Kidney glomerular epithelial cell (primary cell): ENCODE results near the gene ZC3H12D.
"Not testable (repeated sequence)": the region's sequence is repeated elsewhere in the genome, so short reads cannot be mapped to it uniquely, and the experiment has no call there.

ENCODE experiments used
- DNase-seq: peaks from one replicate; lab custom pipeline; 2025; lab: John Stamatoyannopoulos, UW

ZC3H12D gene

DNA sequence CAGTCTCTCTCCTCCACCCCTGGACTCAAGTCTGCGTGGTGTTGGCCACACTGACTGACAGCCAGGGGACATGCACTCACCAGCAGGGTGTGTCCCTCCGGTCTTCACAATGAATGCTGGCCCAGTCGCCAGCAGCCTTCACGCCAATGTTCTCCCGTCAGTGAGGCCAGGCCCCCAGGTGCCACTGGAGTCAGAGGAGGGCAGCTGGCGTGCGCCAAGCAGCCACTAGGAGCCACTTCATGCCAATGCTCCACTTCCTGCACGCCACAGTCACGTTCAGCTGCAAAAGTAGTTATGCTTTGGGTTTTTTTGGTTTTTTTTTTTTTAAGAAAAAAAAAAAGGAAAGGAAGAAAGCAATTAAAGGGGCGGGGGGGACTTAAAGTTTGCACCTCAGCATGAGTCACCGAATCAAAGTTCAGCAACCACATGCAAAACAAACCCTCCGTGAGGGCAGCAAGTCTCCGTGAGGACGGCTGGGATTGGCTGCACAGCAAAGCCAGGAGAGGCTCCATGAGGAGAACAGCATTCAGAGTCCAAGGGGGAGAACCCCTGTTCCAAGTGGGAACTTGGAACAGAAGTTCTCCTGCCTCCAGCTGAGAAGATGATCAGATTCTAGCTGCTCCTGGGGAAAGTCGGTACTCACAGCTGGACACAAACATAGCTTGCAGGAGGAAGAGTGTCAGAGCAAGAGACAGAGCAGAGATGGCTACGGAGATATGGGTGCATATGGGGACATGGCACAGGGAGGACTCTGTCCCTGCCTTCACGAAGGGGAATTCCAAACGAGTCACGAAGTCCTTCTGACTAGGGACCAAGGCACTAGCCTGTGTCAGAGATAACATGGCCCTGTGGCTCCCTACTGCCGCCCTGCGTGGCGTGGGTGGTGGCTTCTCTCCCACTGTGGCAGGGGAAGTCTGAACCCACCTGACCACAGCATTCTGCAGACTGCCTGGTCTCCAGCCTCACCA lies at the start of gene ZC3H12D:
Gene ZC3H12D, minus strand, starts transcription at position 282 of the 968 bp plus-strand sequence. CDS start 10,471 bp downstream, outside the sequence.
- DNase-seq = no peak

DNA sequence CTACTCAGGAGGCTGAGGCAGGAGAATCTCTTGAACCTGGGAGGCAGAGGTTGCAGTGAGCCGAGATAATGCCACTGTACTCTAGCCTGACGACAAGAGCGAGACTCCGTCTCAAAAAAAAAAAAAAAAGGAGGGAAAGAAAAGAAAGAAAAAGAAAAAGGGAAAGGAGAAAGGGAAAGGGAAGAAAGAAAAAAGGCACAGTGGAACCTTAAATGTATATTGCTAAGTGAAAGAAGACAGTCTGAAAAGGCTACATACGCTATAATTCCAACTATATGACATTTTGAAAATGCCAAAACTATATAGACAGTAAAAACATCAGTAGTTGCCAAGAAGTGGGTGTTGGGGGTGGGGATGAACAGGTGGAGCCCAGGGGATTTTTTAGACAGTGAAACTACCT lies 44.8 kb upstream of the ZC3H12D start:
- no peak for DNase-seq

DNA sequence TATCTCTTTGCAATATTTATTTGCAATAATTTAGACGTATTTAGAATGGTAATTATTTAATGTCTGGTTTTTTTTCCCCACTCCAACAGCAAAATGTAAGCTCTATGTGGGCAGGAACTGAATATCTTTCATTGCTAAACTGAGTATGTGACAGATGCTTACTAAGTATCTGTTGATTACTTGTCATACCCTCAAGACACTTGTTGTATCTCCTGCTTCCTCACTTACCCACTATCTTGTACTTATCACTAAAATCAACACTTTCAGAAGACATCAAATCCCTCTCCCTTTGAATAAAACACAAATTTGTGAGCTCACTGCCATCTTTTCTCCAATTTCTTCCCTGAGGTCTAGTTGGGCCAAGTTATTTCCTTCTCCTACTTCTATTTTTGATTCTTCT lies 30.7 kb upstream of the ZC3H12D start:
- no peak for DNase-seq

- no peak for DNase-seq
These were observed 29.1 kb upstream of the ZC3H12D start for GRCh38 chr6:149513915-149514314.

- no peak for DNase-seq
These were observed 26.1 kb upstream of the ZC3H12D start for GRCh38 chr6:149510793-149511512.

- no peak for DNase-seq
These were observed 23.7 kb upstream of the ZC3H12D start for GRCh38 chr6:149508485-149508884.

DNA sequence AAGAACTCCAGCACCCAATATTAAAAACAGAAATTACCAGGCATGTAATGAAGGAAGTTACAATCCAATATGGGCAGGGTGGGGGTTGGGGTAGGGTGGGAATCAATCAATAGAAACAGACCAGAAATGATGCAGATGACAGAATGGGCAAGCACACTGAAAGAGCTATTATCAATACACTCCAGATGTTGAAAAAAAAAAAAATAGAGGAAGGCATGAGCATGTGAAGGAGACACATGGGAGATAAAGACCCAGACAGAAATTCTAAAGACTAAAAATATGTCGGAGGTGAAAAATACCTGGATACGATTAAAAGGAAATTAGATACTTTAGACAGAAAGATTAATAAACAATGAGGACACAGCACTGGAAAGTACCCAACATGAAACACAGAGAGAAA lies 19.1 kb upstream of the ZC3H12D start:
- DNase-seq = no peak

GRCh38 chr6:149503276-149503675 lies 18.5 kb upstream of the ZC3H12D start:
- no peak for DNase-seq

GRCh38 chr6:149501768-149502167 lies 17.0 kb upstream of the ZC3H12D start:
- no peak for DNase-seq

DNA sequence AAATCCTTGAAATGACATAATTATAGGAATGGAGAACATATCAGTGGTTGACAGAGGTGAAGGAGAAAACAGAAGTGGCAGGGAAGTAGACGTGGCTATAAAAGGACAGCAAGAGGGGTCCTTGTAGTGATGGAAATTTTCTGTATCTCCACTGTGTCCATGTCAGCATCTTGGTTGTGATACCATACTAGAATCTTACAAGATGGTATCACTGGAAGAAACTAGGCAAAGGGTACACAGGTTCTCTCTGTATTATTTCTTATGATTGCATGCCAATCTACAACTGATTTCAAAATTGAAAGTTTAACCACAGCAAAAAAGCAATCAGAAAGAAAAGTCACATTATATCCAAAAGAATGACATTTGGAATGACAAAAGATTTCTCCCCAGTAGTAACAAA lies 16.4 kb upstream of the ZC3H12D start:
- DNase-seq = no peak

DNA sequence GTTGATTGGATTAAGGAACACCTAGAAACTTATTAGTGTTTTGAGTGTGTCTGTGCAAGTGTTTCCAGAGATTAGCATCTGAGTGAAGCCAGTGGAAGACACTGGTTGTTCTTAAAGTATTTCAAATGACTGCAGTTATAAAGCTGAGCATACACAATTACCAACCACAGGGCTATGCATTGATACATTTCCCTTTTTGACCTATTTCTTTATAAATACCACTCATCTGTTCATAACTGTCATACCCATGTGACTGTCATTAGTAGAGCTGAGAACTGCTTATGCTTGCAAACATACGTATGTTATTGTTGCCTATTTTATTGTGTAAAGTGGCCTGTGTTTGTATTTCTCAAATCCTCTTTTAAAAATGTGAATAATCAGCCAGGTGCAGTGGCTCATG lies 15.3 kb upstream of the ZC3H12D start:
- DNase-seq = no peak

DNA sequence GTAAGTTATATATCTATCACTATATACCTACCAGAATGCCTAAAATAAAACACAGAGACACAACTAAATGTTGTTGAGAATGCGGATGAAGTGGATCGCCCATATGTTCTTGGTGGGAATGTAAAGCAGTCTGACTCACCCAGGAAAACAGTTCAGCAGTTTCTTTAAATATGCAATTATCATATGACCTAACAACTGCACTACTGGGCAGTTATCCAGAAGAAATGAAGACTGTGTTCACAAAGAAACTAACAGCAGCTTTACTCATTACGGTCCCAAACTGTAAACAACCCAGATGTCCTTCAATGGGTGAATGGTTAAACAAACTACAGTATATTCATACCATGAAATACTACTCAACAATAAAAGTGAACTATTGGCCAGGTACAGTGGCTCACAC lies 14.3 kb upstream of the ZC3H12D start:
- no peak for DNase-seq

GRCh38 chr6:149497365-149497764 lies 12.6 kb upstream of the ZC3H12D start:
- no peak for DNase-seq

GRCh38 chr6:149496597-149496996 lies 11.8 kb upstream of the ZC3H12D start:
- peak; percentile 38 for DNase-seq

DNA sequence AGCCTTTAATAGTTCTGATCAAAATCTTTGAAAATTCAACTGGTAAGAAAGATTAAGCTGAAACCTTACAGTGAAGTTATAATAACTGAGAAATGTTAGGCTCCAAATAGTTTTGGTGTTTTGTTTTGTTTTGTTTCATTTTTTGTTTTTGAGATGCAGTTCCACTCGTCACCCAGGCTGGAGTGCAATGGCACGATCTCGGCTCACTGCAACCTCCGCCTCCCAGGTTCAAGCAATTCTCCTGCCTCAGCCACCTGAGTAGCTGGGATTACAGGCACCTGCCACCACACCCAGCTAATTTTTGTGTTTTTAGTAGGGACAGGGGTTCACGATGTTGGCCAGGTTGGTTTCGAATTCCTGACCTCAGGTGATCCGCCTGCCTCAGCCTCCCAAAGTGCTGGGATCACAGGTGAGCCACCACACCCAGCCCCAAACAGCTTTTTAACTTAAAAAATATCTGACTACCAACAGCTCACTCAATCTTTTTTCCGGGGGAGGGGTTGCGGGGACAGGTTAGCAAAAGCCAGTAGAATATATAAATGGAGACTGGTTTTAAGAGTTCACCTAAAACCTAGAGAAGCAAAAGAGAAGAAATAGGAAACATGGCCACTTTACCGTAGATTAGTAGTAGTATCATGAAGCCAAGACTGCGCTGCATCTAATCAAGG lies 10.7 kb upstream of the ZC3H12D start:
- not testable (repeated sequence) for DNase-seq

GRCh38 chr6:149494810-149495209 lies 10.0 kb upstream of the ZC3H12D start:
- not testable (repeated sequence) for DNase-seq

- DNase-seq = no peak
These were observed 9.0 kb upstream of the ZC3H12D start for GRCh38 chr6:149493761-149494320.

DNA sequence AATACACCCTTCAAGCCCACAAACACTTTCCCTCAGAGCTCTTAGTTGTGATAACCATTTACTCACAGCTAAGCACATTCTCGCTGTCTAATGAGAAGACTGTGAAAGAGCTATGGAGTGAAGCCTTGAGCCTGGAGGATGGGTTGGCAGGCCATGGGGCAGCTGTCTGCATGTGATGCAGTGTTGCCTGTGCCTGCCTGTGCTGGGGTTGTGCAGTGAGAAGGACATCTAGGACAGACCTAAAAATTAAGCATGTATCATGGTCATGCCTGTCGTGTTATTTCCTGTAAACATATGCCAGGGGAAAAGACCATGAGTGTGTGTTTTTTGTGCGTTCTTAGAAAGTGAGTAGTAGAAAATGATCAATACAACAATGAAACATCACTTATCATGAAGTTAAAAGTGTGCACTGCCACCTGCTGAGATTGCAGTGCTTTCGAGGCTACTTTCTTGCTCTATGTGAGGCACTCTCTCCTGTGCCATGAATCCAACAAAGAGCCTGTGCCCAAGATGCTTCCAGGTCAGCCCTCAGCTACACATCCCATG lies 8.1 kb upstream of the ZC3H12D start:
- DNase-seq = no peak

DNA sequence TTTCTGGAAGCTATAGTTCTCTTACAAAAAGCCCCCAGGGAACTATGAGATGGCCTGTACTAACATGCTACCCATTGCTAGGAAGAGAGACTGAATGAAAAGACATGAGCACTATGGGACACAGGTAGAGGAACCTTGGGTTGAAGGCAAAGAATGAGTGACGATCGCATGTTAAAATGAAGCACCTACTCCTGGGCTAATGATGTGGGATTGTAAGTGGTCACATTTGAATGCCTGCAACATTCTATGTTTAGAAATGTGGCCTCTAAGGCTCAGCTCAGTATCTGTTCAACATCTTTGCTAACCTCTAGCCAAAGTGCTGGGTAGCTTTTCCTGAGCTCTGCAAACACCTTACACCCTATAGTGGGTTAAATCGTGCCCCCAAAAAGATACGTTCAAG lies 5.2 kb upstream of the ZC3H12D start:
- DNase-seq = no peak

DNA sequence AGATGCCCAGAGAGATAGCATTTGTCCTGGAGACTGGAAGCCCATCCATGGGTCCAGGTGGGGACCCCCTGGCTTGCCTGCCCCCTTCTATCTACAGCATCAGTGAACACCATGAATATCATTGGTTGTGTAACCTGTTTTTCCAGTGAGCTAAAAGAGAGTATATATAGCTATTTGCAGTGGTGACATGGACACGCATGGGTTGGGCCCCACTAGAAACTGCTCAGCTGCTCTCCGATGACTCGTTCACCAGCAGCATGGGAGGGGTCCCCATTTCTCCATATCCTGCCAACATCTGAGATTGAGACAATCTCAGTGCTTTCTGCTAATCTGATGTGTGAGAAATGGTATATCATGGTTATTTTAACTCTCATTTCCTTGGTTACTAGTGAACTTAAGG lies 4.0 kb upstream of the ZC3H12D start:
- DNase-seq = no peak

GRCh38 chr6:149487316-149487715 lies 2.5 kb upstream of the ZC3H12D start:
- DNase-seq = no peak
